K562 (cell line): ENCODE measurements around the gene EIPR1. TPM values are rescaled to one million over a fixed set of nuclear protein-coding genes. Genes with fewer than 3 reads are reported as not detected.

Experiments
- BRF2 ChIP-seq: IDR thresholded peaks from 3 replicates; pipeline ENCODE4 v1.6.1; 2011; ENCODE audit warnings: borderline replicate concordance, mild to moderate bottlenecking; ENCODE audit not compliant: insufficient read length, insufficient read depth
- MCM2 ChIP-seq: fragments of 450-650 bp; IDR thresholded peaks from 2 replicates; pipeline ENCODE4 v1.6.1; 2017; ENCODE audit warnings: low read depth, mild to moderate bottlenecking
- PBX2 ChIP-seq, 2 experiments: IDR thresholded peaks in 1 of 2; conservative IDR thresholded peaks in 1 of 2; 2 replicates each; pipeline ENCODE4 v1.6.1; 2016; ENCODE audit warnings: low read depth in 2 of 2, mild to moderate bottlenecking in 1 of 2, missing compliant biosample characterization in 1 of 2, missing genetic modification characterization in 1 of 2, moderate library complexity in 1 of 2
- ZBTB5 ChIP-seq: fragments of 450-650 bp; IDR thresholded peaks from 2 replicates; pipeline ENCODE4 v1.6.1; 2017; ENCODE audit warnings: antibody characterized with exemption
- polyA plus RNA-seq, 8 experiments: library from polyadenylated mRNA; depleted of rRNA in 4 of 8; stranded (reverse) in 5 of 8; unstranded in 3 of 8; fragments of >200 nt; fragmentation: Nextera tagmentation in 2 of 8; fragmentation: Illumina TruSeq in 1 of 8; extraction: Ambion mirVana in 2 of 8; extraction: Trizol in 1 of 8; gene quantifications; 2 replicates each; pipeline versions ENCODE4 v1.2.1 to v1.2.3, GENCODE V29; 2011 to 2014; ENCODE audit warnings: inconsistent platforms in 1 of 8, missing spikeins in 1 of 8
- total RNA-seq, 7 experiments: library from RNA; depleted of rRNA in 6 of 7; stranded (reverse); fragments of >200 nt in 6 of 7; fragmentation: Illumina TruSeq in 2 of 7; extraction: Trizol in 2 of 7; gene quantifications; 2 replicates each; pipeline versions ENCODE4 v1.2.1 to v1.2.3, GENCODE V29; 2011 to 2021; ENCODE audit warnings: low replicate concordance in 1 of 7

The EIPR1 gene
- total and polyA plus RNA-seq, 9 of the 15 experiments (the other 6 are each of a cell fraction or from before 2014, with no cell fraction given) = 19.9 to 54.4 (median 35.9) TPM

DNA sequence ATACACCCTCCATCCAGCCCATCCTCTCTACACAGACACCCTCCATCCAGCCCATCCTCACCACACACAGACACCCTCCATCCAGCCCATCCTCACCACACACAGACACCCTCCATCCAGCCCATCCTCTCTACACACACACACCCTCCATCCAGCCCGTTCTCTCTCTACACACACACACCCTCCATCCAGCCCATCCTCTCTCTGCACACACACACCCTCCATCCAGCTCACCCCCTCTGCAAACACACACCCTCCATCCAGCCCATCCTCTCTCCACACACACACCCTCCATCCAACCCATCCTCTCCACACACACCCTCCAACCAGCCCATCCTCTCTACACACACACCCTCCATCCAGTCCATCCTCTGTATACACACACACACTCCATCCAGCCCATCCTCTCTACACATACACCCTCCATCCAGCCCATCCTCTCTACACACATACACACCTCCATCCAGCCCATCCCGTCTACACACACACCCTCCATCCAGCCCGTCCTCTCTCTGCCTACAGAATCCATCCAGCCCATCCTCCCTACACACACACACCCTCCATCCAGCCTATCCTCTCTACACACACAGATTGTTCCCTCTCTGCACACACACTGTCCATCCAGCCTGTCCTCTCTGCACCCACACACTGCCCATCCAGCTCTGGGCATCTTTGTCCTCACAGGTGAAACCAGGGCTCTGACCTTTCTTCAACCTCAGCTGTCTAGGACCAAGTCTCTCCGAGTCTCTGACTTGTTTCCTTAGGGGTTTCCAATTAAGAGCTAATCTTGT lies 81.2 kb downstream of the EIPR1 start (continued):
- TF ChIP-seq PBX2 (CRISPR knock-in tag; IDR thresholded peaks at IDR 0.05; ENCODE audit: low read depth) (no peak), PBX2 (tag; conservative IDR thresholded peaks at IDR 0.05; ENCODE audit: low read depth) (no peak), ZBTB5 (no peak), BRF2 (no peak), MCM2 (no peak)
